GM04503 (cell line): Measurements from ENCODE around the gene TUBA4A.

Experiments
- DNase-seq: peaks from one replicate; pipeline ENCODE4 v3.0.0-alpha.2; 2012; ENCODE audit warnings: low read depth

Gene TUBA4A

GRCh38 chr2:219286436-219287115 is 32.9 kb upstream of the TUBA4A start:
- no peak for DNase-seq

- no peak for DNase-seq
Measured at GRCh38 chr2:219285894-219286425, 32.2 kb upstream of the TUBA4A start.

- DNase-seq: no peak
Measured at GRCh38 chr2:219285373-219285735, 31.6 kb upstream of the TUBA4A start.

DNA sequence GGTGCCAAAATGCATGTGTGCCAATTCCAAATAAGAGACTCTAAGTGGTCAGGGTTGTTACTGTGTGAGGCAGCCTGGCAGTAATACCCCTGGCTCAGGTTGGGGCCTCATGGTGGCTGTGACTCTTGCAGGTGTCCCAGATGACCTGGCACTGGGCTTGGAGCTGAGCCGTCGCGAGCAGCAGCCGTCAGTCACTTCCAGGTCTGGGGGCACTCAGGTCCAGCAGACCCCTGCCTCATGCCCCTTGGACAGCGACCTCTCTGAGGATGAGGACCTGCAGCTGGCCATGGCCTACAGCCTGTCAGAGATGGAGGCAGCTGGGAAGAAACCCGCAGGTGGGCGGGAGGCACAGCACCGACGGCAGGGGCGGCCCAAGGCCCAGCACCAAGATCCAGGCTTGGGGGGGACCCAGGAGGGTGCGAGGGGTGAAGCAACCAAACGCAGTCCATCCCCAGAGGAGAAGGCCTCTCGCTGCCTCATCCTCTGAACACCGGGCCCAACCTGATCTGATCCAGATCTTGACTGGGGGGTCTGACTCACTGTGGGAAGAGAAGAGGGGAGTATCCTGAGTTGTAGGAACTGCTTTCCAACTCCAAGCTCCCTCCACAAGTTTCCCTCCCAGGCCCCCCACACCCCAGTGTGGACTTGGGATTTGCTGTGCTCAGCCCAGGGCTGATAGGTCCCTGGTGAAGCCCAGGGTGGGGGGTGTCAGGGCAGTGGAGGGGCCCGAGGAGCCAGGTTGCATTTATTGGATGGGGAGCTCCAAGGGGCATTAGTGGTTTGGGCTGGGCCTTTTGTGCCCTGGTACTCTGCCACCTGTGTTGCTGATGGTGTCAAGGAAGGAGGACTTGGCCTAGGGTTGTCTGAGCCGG is 31.0 kb upstream of the TUBA4A start:
- no peak for DNase-seq

DNA sequence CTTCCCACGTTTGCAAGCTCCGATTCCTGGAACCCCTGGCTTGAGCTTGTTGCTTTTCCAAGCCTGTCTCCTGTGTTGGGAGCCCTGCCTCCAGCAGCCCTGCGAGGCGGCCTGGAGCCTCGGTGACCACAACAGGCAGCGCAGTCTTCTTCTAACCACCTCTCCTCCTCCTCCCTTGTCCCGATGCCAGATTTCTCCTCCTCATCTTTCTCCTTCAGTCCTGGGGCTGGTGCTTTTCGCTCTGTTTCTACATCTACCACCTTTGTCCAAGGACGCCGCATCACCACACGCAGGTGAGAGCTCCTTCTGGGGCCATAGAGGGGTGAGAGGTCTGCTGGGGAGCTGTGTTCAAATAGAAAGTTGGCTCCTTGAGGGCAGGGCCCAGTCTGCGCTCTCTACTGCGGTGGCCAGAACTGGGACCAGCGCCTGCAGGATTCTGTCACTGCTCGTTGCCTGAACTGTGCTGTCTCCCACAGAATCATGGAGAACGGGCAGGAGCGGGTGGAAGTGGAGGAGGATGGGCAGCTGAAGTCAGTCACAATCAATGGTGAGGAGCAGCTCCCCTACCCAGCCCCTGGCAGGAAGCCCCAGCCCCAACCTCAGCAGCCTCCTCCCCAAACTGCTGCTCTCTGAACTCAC is 29.3 kb upstream of the TUBA4A start:
- DNase-seq: no peak

DNA sequence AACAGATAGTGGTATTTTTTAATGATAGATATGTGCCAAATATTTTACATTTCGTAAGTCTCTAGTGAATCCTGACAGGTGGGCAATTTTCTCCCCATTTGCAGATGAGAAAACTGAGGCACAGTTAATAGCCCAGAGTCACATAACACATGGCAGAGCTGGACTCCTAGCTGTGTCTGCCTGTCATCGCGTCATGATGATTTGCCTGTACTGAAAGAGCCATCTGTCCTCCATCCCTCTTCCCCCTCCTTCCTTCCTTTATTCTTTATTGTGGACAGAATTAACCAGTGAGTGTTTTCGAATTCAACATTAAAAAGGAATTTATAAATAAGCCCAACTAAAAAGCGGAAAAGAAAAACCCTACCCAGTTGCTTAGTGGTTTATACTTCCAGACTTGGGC is 28.7 kb upstream of the TUBA4A start:
- DNase-seq: no peak

- DNase-seq: no peak
Measured at GRCh38 chr2:219281588-219281987, 27.9 kb upstream of the TUBA4A start.

GRCh38 chr2:219280651-219281050 is 26.9 kb upstream of the TUBA4A start:
- no peak for DNase-seq

DNA sequence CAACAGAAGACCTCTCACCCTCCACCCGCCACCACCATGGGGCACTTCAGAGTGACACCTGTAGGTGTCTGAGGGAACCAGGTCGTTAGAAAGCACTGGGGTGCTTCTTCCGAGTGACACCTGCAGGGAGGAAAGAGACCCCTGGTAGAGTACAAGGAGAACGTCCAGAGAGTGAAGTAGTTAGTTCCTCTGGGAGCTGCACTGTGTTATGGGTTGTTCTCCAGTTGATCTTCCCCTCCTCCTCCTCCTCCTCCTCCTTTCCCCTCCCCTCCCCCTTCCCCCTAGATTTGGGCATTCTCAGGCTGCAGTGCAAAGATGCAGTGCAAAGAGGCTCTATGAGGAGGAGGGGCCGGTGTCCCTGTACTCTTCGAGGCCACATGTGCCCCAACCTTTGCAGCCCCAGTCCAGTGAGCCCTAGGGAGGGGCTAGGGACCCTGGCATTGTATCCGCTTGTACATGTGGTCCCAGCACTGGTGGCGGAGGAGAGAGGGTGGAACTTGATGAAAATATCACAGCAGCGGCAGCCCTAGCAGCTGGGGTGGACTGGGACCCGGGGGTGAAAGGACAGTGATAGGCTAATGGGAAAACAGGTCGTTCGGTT is 26.3 kb upstream of the TUBA4A start:
- no peak for DNase-seq

GRCh38 chr2:219279151-219279915 is 25.6 kb upstream of the TUBA4A start, which contains the start of gene DNAJB2:
TSS of gene DNAJB2 (plus strand) at chr2:219279366. CDS start at chr2:219279834, 468 bp downstream.
- peak; percentile 89 for DNase-seq

- no peak for DNase-seq
Measured at GRCh38 chr2:219278655-219279150, 25.0 kb upstream of the TUBA4A start.

- no peak for DNase-seq
Measured at GRCh38 chr2:219277703-219278654, 24.3 kb upstream of the TUBA4A start.

GRCh38 chr2:219274361-219274921 is 20.7 kb upstream of the TUBA4A start:
- DNase-seq: peak; percentile 77

DNA sequence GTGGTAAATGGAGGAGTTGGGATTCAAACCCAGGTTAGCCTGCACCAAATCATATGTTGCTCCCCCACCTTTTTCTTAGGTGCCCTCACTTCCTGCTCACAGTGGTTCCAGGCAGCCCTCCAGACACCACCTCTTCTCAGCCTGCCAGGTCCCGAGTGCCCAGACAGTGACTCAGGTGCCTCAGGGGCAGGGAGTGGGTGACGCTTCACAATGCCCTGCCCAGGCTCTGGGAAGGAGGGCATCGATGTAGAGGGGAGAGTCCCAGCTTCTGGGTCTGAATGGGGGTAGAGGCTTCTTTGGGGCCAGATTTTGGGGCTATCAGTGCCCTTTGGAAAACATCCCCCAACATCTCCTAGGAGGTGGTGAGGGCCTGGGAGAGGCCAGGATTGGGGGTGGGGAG is 20.2 kb upstream of the TUBA4A start:
- DNase-seq: no peak

GRCh38 chr2:219272995-219273394 is 19.3 kb upstream of the TUBA4A start:
- no peak for DNase-seq

- no peak for DNase-seq
Measured at GRCh38 chr2:219272356-219272755, 18.6 kb upstream of the TUBA4A start.

DNA sequence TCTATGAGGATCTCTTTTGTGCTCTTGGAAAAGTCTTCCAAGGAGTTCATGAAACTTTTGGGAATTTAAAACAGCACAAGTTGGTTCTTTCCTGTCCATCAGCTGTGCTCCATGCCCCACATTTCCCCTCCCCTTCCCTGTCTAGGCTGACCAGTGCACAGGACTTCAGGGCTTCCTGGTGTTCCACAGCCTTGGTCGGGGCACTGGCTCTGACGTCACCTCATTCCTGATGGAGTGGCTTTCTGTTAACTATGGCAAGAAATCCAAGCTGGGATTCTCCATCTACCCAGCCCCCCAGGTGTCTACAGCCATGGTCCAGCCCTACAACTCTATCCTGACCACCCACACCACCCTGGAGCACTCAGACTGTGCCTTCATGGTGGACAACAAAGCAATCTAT is 17.3 kb upstream of the TUBA4A start:
- DNase-seq: no peak

DNA sequence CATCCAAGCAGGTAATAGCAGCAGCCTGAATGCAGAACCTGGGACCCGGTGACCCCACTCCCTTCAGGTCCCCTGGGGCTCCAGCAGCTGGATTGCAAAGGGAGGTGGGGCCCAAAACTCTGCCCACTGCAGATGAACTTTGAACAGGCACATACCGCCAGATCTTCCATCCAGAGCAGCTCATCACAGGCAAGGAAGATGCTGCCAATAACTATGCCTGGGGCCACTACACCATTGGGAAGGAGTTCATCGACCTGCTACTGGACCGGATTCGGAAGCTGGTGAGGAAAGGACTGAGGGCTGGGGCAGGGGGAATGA is 16.3 kb upstream of the TUBA4A start:
- DNase-seq: no peak

DNA sequence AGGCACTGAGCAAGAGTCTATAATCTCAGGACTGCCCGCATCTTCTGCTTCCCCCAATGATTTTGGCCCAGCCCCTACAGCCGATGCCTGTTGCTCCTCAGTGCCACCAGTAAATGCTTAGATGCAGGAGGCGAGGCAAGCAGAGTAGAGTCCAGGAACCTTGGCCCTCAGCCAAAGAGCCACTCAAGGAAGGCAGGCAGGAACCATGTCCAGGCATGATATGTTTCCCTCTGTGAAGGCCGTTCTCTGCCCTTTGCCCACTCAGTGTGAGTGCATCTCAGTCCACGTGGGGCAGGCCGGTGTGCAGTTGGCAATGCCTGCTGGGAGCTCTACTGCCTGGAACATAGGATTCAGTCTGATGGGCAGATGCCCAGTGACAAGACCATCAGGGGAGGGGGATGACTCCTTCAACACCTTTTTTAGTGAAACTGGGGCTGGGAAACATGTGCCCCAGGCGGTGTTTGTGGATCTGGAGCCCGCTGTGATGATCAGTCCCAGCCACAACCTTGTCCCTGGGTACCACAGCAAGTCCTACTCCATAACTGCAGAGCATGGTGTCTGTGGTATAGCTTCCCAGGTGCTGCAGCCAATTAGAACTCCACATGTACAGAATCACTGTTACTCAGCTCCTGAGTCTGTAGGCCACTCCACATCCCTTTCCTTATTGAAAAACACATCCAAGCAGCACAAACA is 15.8 kb upstream of the TUBA4A start:
- no peak for DNase-seq
